GM18909 (cell line): ENCODE results near the gene ABHD5.

ENCODE experiments used
- ATAC-seq: cut with Tn5 transposase; IDR thresholded peaks from one replicate; pipeline ENCODE4 v1.9.1; 2021; ENCODE audit warnings: mild to moderate bottlenecking; ENCODE audit not compliant: unreplicated experiment, poor library complexity

Gene ABHD5

DNA sequence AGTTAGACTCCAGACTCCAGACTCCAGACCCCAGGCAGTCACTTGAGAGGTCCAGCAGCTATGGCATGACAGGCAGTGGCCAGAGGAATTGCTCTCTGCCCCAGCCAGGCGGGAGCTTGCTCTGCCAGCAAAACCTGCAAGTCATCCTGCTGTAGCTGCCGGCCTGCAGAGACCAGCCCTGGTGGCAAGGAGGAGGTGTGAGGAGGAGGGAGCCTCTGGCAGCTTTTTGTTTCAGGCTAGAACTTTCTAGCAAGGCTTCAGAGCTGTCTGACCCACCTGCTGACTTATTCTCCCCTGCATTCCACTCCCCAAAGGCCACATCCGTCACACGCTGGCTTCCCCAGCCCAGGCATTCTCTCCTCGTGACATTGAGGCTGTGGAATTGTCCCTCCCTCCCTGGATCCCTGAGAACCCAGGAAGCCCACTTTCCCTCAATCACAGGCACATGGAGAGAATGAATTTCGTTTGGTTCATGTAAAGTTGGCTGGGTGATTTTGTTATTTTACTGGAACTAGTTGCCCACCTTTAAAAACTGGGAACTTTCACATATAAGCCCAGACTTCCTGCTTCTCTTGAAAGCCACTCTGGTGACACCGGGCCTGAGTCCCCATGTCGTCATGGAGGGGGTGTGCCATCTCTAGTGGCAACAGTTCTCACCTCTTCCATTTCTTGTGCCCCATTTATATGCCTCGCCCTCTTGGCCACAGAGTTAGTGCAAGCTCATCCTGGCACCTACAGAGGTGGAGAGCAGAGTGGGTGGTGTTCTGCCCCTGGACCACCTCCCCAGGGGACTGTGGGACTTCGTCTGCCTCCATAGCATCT, 82.7 kb downstream of the ABHD5 start:
- ATAC-seq: no peak

- ATAC-seq: no peak
These were observed 84.1 kb downstream of the ABHD5 start for GRCh38 chr3:43774799-43775198.

DNA sequence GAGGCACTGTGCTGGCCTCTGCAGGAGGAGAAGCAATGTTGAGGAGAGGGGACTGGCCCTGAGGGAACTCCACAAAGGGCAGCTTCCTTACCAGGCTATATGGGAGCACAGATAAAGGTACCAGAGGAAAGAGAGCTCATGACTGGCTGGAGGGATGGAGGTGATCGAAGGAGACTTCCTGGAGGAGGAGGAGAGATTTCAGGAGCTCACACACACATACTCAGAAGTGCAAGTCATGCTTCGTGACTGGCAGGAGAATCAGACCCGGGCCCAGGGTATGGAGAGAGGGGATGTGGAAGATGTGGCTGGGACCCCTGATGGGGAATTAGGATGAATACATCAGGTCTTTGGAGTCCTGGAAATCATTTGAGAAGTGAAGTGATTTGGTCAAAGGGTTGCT, 85.4 kb downstream of the ABHD5 start:
- ATAC-seq: no peak

DNA sequence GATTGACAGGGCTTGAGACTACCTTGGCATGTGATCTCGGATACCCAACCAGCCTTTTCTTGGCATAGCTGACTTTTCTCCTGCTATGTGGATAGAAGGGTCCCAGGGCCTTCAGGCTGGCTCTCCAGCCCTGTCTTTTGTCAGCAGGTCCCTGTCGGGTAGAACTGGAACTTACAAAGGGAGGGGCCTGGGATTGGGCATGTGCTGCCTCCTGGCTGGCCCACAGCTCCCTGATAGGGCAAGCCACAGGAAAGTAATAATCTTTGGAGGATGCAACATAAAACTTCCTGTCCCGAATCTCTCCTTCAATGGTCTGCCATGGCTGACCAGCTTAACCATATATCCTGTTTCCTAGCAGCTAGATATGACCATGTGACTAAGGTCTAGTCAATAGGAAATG, 89.1 kb downstream of the ABHD5 start:
- no peak for ATAC-seq

GRCh38 chr3:43782541-43782940, 91.8 kb downstream of the ABHD5 start:
- no peak for ATAC-seq
